ENCODE measurements around the gene PDGFB.

The PDGFB gene

GRCh38 chr22:39238966-39239505 is 5.7 kb downstream of the PDGFB start:
- no peak for DNase-seq

DNA sequence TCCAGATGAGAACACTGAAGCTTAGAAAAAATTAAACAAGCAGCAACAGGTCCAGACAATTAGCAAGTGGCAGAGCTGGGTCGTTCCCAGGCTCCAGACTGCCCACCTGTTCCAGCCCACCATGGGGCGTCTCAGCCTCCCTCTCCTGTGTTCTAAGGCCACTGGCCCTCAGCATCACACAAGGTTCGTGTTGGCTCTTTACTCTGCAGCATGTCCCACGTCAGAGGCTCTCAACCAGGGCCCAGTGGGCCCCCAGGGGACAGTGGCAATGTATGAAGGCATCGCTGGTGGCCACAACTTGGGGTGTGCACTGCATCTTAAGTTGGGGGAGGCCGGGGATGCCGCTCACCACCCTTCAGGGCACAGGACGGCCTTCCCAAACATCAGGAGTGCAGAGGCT is 6.2 kb downstream of the PDGFB start:
- no peak for DNase-seq

DNA sequence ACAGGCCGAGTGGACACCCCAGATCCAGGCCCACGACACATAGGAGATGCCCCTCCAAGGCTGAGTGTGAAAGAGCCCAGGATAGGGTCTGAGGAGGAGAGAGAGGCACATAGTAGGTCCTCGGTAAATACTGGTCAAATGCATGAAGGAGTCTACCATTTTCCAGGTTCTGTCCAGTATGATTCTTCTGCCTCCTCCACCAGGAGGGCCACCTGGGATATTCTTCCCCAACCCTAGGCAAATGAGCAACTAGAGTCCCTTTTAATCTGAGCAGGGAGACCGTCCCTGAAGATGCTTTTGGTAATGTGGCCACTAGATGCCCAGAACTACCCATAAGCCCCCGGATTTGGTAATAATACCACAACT is 6.7 kb downstream of the PDGFB start:
- DNase-seq: no peak

- DNase-seq: no peak
Observed at GRCh38 chr22:39237318-39238100, 7.3 kb downstream of the PDGFB start.

DNA sequence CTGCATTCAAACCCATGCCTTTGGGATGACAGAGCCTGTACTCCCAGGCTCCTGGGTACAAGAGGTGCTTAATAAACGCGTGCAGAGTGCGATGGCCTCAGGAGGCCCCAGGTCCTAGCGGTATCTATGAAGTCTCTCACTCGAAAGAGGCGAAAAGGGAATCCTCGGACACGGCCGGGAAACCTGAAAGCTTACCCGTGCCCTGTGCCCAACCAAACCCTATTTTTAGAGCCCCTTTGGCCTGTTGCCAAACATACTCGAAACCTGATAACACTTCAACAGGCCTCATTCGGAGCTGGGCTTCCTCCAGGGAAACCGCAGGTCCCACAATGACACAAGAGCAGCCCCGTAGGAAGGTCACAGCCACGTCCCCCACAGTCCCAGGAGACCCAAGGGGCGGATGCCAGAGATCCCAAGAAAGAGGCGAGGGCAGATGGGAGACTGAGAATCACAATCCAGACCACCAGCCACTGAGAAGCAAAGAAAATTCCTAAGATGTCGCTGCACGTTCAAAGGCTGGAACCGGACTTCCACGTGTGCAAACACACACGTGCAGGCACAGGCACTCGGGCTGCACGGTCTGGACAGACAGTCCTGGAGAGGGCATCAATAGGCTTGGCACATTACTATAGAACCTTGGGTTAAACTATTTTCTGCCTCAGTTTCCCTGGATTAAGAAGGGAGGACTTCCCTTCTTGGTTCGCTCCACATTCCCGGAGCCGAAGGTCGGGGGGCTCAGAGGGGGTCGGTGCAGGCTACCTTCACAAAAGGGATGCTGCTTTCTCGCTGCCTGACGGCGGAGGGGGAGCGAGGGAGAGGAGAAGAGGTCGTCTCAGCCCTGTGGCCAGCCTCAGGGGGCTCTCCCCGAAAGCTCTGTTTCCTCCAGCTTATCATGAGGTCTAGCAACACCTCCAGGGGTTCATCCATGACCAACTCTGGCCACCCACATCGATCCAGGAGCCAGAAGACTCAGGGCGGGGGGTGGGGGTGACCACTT is 8.2 kb downstream of the PDGFB start:
- DNase-seq: peak; percentile 67

DNA sequence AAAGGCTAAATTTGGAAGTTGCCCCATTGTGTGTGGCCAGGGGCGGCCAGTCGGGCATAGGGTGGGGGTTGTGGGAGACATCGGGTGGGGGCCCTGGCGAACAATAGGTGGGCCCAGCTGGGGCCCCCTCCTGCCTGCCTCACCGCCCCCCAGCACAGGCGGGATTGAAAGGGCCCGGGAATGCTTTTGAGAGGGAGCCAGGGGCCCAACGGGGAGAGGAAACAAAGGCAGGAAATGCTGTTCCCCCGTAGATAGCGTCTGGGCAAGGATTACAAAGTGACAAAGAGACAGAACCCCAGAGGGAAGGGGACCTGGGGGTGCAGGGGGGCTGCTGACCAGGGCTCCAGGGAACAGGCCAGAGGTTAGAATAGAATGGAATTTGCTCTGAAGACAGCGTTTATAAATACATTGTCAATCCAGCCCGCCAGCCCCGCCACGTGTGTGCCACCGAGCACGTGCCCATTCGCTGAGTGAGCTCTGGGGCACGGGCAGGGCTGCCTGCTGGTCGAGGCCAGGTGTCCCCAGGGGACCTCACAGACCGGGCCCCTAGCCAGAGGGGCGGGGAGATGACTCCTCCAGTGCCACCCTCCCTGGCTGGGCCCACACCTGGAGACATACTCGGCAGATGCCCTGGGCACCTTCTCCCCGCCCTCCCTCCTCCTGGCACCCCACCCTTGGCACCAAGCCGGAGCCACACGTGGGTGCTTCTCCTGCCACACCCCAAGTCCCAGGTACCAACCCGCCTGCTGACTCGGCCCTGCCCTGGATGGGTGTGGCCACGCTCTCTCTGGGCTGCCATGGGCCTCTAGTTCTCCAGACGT is 9.7 kb downstream of the PDGFB start:
- no peak for DNase-seq

DNA sequence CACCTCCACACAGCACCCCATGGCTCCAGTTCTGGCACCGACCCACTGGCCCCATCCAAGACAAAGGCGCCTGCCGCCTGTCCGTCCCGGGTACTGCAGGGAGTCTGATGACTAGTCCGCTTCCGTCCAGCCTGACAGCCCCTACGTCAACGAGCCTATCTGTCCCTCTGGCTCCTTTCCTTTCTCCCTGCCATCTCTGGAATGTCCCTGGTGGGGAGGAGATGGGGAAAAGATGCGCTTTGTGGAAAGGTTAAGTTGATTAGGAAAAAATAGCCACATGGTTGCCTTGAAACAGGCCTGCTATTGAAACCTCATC is 10.4 kb downstream of the PDGFB start:
- no peak for DNase-seq

DNA sequence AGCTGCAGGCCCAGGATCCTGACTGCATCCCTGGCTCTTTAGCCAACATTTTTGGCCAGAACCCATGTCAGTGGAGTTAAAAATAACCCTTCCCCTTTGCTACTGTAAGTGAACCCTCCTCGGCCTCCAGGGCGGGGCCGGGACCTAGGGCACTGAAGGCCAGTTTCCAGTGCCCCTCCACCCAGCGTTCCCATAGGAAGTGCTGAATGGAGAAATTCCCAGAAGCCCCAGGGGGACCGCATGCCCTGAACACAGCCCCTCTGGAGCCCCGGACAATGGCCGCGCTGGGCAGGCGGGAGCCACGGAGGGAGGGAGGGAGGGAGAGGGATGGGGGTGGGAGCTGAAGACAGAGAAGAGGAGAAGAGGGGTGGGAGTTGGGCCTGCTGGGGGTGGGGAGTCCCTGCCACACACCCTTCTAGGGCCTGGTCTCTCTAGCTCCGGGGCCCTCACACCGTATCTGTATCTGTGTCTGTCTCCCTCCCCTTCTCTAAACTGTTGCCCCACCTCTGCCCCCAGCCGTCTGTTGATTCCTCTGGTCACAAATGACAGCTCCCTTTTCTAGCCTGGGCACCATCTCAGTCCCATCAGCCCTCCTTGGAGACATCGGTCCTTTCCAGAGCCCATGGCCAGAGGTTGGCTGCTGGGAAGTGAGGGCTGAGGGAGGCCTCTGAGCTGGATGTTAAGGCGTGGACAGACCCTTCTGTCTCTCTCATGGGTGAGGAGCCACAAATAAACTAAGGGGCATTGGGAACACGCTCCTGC is 10.9 kb downstream of the PDGFB start:
- no peak for DNase-seq

- DNase-seq: no peak
Observed at GRCh38 chr22:39232806-39233709, 11.7 kb downstream of the PDGFB start.

GRCh38 chr22:39232246-39232645 is 12.5 kb downstream of the PDGFB start:
- DNase-seq: no peak

- no peak for DNase-seq
Observed at GRCh38 chr22:39231197-39231950, 13.4 kb downstream of the PDGFB start.

- no peak for DNase-seq
Observed at GRCh38 chr22:39230261-39231196, 14.3 kb downstream of the PDGFB start.

DNA sequence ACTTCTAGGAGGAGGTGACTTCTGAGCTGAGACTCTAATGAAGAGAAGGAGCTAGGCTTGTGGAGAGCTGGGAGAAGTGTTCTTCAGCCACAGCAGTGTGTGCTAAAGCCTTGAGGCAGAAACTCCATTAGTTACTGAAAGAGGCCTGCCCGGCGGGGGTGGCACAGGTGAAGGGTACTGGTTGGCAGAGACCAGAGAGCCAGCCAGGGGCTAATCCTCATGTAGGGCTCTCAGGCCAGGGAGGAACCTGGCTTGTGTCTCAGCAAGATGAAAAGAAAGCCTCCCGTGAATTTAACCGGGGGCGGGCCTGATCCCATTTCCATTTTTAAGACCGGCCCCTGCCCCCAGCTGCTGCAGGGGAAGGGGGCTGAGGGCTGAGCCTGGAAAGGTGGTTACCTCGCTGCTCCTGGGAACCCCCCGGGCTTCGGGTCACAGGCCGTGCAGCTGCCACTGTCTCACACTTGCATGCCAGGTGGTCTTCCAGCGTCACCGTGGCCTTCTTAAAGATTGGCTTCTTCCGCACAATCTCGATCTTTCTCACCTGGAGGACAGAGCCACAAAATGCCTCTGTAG is 15.0 kb downstream of the PDGFB start:
- no peak for DNase-seq

DNA sequence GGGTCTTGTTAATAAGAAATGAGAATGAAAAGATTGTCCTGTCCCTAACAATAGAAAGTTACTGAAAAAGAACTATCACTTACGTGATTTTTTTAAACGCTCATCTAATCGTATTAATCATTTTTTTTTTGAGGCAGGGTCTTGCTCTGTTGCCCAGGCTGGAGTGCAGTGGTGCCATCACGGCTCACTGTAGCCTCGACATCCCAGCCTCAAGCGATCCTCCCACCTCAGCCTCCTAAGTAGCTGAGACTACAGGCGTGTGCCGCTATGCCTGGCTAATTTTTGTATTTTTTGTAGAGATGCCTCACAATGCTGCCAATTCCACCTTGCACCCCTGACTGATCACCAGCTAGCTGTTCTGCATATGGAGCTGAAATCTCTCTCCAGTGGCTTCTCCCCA is 15.7 kb downstream of the PDGFB start:
- DNase-seq: no peak

GRCh38 chr22:39227542-39228272 is 17.1 kb downstream of the PDGFB start:
- no peak for DNase-seq

DNA sequence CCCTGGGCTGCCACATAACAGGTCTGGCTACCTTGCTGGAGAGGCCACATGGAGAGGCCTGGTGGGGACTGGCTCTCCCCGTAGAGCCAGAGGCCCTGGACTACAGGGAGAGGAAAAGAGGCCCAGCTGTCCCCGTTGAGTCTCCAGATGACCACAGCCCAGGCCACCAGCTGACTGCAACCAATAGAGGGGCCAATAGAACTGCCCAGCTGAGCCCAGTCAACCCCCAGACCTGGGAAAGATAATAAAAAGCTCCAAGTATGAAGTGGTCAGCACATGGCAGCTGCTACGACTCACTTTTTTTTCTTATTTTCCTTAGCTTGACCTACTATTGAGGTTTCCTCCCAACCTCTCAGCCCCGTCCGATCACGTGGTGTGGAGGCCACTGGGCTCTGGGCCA is 18.4 kb downstream of the PDGFB start:
- DNase-seq: no peak

GRCh38 chr22:39225591-39225990 is 19.2 kb downstream of the PDGFB start:
- no peak for DNase-seq

GRCh38 chr22:39224550-39224949 is 20.2 kb downstream of the PDGFB start:
- no peak for DNase-seq
